Tibial artery (tissue), 4 donors: ENCODE measurements around the gene UGT1A1.

Source experiments
- DNase-seq, 2 donors: peaks; one replicate each; pipeline ENCODE4 v3.0.0-alpha.2; 2019
- H3K27ac ChIP-seq, 2 donors: fragments of 200-600 bp; sonication (generic) in 1 of 2; 1 replicate in 1 of 2; 2 replicates in 1 of 2; pipeline ENCODE4 v1.5.1; 2018 to 2019; ENCODE audit warnings: mild to moderate bottlenecking in 1 of 2
- H3K27me3 ChIP-seq, 2 donors: fragments of 200-600 bp; sonication (generic) in 1 of 2; one replicate each; pipeline versions ENCODE4 v1.5.1 to v1.6.0; 2016 to 2019
- H3K36me3 ChIP-seq, 3 donors: fragments of 200-600 bp; sonication (generic) in 2 of 3; one replicate each; pipeline ENCODE4 v1.5.1; 2016 to 2019; ENCODE audit warnings: mild to moderate bottlenecking in 2 of 3
- H3K4me1 ChIP-seq, 4 donors: fragments of 200-600 bp; sonication (generic) in 2 of 4; 1 replicate in 3 of 4; 2 replicates in 1 of 4; pipeline ENCODE4 v1.5.1; 2016 to 2019
- H3K4me3 ChIP-seq, 2 donors: fragments of 200-600 bp; sonication (generic) in 1 of 2; 1 replicate in 1 of 2; 2 replicates in 1 of 2; pipeline ENCODE4 v1.5.1; 2018 to 2019; ENCODE audit warnings: mild to moderate bottlenecking in 2 of 2
- H3K9me3 ChIP-seq, 3 donors: fragments of 200-600 bp; sonication (generic) in 1 of 3; one replicate each; pipeline ENCODE4 v1.5.1; 2016 to 2019
- CTCF ChIP-seq, 2 experiments: fragments of 200-600 bp in 1 of 2; fragments of 450-650 bp in 1 of 2; IDR thresholded peaks; one replicate each; pipeline ENCODE4 v1.5.1; 2017 to 2019; ENCODE audit warnings: antibody characterized with exemption in 2 of 2, mild to moderate bottlenecking in 1 of 2, moderate library complexity in 1 of 2
- intact Hi-C: fragments of 100-400 bp; cut with DNase I; formaldehyde crosslinking; loops from one replicate; pipeline ENCODE4 v1.15.0; 2023; ENCODE audit warnings: low total_unique reads

The UGT1A1 gene

GRCh38 chr2:233760043-233760442 is at the start of gene UGT1A1:
Gene UGT1A1 (plus strand): TSS chr2:233760270. CDS start chr2:233760288, 18 bp downstream.
- intact Hi-C loops = no loop called here
- no peak for DNase-seq
- H3K36me3 ChIP-seq = no peaks in the 10 kb centered on the region
- H3K4me3 ChIP-seq = no peak within 1 kb of the TSS
- no peaks in the 10 kb centered on the region for H3K4me1 ChIP-seq
- H3K9me3 ChIP-seq = no peaks in the 10 kb centered on the region
- H3K27me3 ChIP-seq = no peaks in the 10 kb centered on the region
- no peak within 1 kb of the TSS for H3K27ac ChIP-seq
- TF ChIP-seq CTCF (IDR thresholded peaks at IDR 0.05) = no peak

GRCh38 chr2:233711312-233712008 is 48.6 kb upstream of the UGT1A1 start:
- Histone ChIP-seq H3K4me1 (no peaks in the 10 kb centered on the region), H3K4me3 (no peak overlapping the region), H3K36me3 (no peaks in the 10 kb centered on the region), H3K9me3 (no peaks in the 10 kb centered on the region), H3K27me3 (peaks cover 0 to 6% of the 10 kb centered on the region in 2 donors), H3K27ac (no peak overlapping the region)
- peak; percentile 70 to 75 for DNase-seq
- intact Hi-C loops = no loop called here
- TF ChIP-seq CTCF (IDR thresholded peaks at IDR 0.05) = peak; percentile 62 to 68

- Histone ChIP-seq H3K9me3 (no peaks in the 10 kb centered on the region), H3K4me1 (no peaks in the 10 kb centered on the region), H3K27ac (no peak within 1 kb of the TSS), H3K27me3 (peaks cover 0 to 11% of the 10 kb centered on the region in 2 donors), H3K4me3 (no peak within 1 kb of the TSS), H3K36me3 (no peaks in the 10 kb centered on the region)
- intact Hi-C loops = no loop called here
- DNase-seq = no peak
- TF ChIP-seq CTCF (IDR thresholded peaks at IDR 0.05) = no peak
Measured at GRCh38 chr2:233712611-233713261, 47.3 kb upstream of the UGT1A1 start, which contains the start of gene UGT1A5. Gene UGT1A5 (plus strand): TSS chr2:233712907. CDS start chr2:233712992, 85 bp downstream.

- peaks cover 0 to 11% of the 10 kb centered on the region in 2 donors for H3K27me3 ChIP-seq
- DNase-seq = no peak
- intact Hi-C loops = no loop called here
Measured at GRCh38 chr2:233713262-233713615, 46.8 kb upstream of the UGT1A1 start.

GRCh38 chr2:233714121-233714520 is 45.9 kb upstream of the UGT1A1 start:
- no peaks in the 10 kb centered on the region for H3K9me3 ChIP-seq
- no peak for TF ChIP-seq CTCF (IDR thresholded peaks at IDR 0.05)
- H3K4me1 ChIP-seq = no peaks in the 10 kb centered on the region
- H3K36me3 ChIP-seq = no peaks in the 10 kb centered on the region
- H3K27ac ChIP-seq = no peak overlapping the region
- DNase-seq = no peak
- peaks cover 0 to 11% of the 10 kb centered on the region in 2 donors for H3K27me3 ChIP-seq
- H3K4me3 ChIP-seq = no peak overlapping the region
- intact Hi-C loops = no loop called here

More at GRCh38 chr2:233713262-233713615, 46.8 kb upstream of the UGT1A1 start:
- H3K4me3 ChIP-seq = no peak overlapping the region
- TF ChIP-seq CTCF (IDR thresholded peaks at IDR 0.05) = no peak
- H3K36me3 ChIP-seq = no peaks in the 10 kb centered on the region
- H3K27ac ChIP-seq = no peak overlapping the region
- no peaks in the 10 kb centered on the region for H3K9me3 ChIP-seq
- H3K4me1 ChIP-seq = no peaks in the 10 kb centered on the region
